ENCODE data around the gene PROX2. TPM values are rescaled to one million over a fixed set of nuclear protein-coding genes. Genes with fewer than 3 reads are reported as not detected.

The PROX2 gene
- total and polyA plus RNA-seq, 10 donors, result 0.06 to 0.43 (median 0.25) TPM; not detected in 6

- Histone ChIP-seq H3K27ac (peak overlapping the region; percentile 93 to 99 (median 96)), H3K27me3 (replicated peaks in 1 of 7) (no peaks in the 10 kb centered on the region), H3K4me3 (peak overlapping the region; percentile 61 to 98 (median 89)), H3K4me1 (peaks cover 36 to 65% (median 53%) of the 10 kb centered on the region in 6 donors), H3K36me3 (peaks cover 0 to 28% (median 2%) of the 10 kb centered on the region in 6 donors), H3K9me3 (no peaks in the 10 kb centered on the region)
- TF ChIP-seq CTCF (IDR thresholded peaks at IDR 0.05 in 8 of 11, conservative IDR thresholded peaks at IDR 0.05 in 3 of 11) (no peak), POLR2A (IDR thresholded peaks at IDR 0.05) (no peak)
- intact Hi-C loops (cut with DNase I; ENCODE audit: low total_unique reads), result no loop called here
- WGBS, 5 donors, result 0 to 2% (median 1%) methylated on average over 25 to 49 of the region's 49 CpGs
- DNase-seq, result no peak
These were observed 6.4 kb upstream of the PROX2 start for GRCh38 chr14:74882103-74882920.

- Histone ChIP-seq H3K27me3 (replicated peaks in 1 of 7) (no peaks in the 10 kb centered on the region), H3K36me3 (peaks cover 0 to 21% (median 2%) of the 10 kb centered on the region in 6 donors), H3K4me3 (peak within 1 kb of the TSS; percentile 61 to 98 (median 89)), H3K27ac (peak within 1 kb of the TSS; percentile 93 to 99 (median 96)), H3K4me1 (peaks cover 37 to 59% (median 50%) of the 10 kb centered on the region in 6 donors), H3K9me3 (no peaks in the 10 kb centered on the region)
- TF ChIP-seq POLR2A (IDR thresholded peaks at IDR 0.05) (peak; percentile 22 to 86 (median 69)), POLR2AphosphoS5 (IDR thresholded peaks at IDR 0.05) (peak; percentile 93 to 97 (median 94)), CTCF (IDR thresholded peaks at IDR 0.05 in 8 of 11, conservative IDR thresholded peaks at IDR 0.05 in 3 of 11) (peak in 1 of 11 experiments; percentile 28)
- 0 to 1% (median 0%) methylated on average over 16 to 53 of the region's 53 CpGs for WGBS, 5 donors
- intact Hi-C loops (cut with DNase I; ENCODE audit: low total_unique reads), result no loop called here
- peak; percentile 96 for DNase-seq
These were observed 5.6 kb upstream of the PROX2 start, which contains the start of gene DLST for GRCh38 chr14:74881431-74882102. Gene DLST, plus strand, starts transcription at chr14:74881916. Its CDS starts 38 bp downstream, at chr14:74881954.

- TF ChIP-seq CTCF (IDR thresholded peaks at IDR 0.05 in 8 of 11, conservative IDR thresholded peaks at IDR 0.05 in 3 of 11) (no peak), POLR2A (IDR thresholded peaks at IDR 0.05) (no peak), POLR2AphosphoS5 (IDR thresholded peaks at IDR 0.05) (no peak)
- H3K4me1 ChIP-seq, result peaks cover 28 to 56% (median 46%) of the 10 kb centered on the region in 6 donors
- H3K4me3 ChIP-seq, result no peak overlapping the region
- intact Hi-C loops (cut with DNase I; ENCODE audit: low total_unique reads), result no loop called here
- DNase-seq, result no peak
- no peaks in the 10 kb centered on the region for H3K27me3 ChIP-seq (replicated peaks in 1 of 7)
- no peak overlapping the region for H3K27ac ChIP-seq
- WGBS, 5 donors, result 84 to 95% (median 87%) methylated on average over 3 of the region's 3 CpGs
- peaks cover 0 to 3% (median 0%) of the 10 kb centered on the region in 6 donors for H3K36me3 ChIP-seq
- H3K9me3 ChIP-seq, result no peaks in the 10 kb centered on the region
These were observed 3.7 kb upstream of the PROX2 start for GRCh38 chr14:74879427-74880182.

Data from spleen (tissue), 11 donors.